WI38 (cell line): ENCODE results near the gene PTPN13.

ENCODE experiments used
- H3K4me3 ChIP-seq: 2 replicates; pipeline ENCODE4 v1.5.1; 2011; ENCODE audit warnings: low read depth, mild to moderate bottlenecking, control low read depth, low read length
- TF ChIP-seq, protein P1 (sequence below): IDR thresholded peaks from 2 replicates; pipeline ENCODE4 v1.5.1; 2012; ENCODE audit warnings: low read depth, mild to moderate bottlenecking, control low read depth, low read length

Gene PTPN13

DNA sequence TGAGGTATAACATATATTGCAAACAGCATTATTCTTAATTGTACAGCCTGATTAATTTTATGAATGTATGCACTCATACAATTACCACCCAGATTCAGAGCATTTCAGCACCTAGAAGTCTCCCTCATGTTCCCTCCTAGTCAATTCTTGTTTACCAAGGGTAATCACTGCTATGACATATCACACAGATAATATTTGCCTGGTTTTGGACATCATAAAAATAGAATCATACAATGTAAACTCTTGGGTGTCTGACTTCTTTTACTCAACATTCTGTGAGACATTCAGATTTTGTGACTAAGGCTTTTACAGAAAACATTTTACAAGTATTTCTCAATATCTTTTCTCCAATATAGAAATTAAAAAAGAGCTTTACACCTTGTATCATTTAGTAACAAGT is 66.9 kb downstream of the PTPN13 start:
- TF ChIP-seq, protein P1, sequence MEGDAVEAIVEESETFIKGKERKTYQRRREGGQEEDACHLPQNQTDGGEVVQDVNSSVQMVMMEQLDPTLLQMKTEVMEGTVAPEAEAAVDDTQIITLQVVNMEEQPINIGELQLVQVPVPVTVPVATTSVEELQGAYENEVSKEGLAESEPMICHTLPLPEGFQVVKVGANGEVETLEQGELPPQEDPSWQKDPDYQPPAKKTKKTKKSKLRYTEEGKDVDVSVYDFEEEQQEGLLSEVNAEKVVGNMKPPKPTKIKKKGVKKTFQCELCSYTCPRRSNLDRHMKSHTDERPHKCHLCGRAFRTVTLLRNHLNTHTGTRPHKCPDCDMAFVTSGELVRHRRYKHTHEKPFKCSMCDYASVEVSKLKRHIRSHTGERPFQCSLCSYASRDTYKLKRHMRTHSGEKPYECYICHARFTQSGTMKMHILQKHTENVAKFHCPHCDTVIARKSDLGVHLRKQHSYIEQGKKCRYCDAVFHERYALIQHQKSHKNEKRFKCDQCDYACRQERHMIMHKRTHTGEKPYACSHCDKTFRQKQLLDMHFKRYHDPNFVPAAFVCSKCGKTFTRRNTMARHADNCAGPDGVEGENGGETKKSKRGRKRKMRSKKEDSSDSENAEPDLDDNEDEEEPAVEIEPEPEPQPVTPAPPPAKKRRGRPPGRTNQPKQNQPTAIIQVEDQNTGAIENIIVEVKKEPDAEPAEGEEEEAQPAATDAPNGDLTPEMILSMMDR = no peak
- no peak overlapping the region for H3K4me3 ChIP-seq

DNA sequence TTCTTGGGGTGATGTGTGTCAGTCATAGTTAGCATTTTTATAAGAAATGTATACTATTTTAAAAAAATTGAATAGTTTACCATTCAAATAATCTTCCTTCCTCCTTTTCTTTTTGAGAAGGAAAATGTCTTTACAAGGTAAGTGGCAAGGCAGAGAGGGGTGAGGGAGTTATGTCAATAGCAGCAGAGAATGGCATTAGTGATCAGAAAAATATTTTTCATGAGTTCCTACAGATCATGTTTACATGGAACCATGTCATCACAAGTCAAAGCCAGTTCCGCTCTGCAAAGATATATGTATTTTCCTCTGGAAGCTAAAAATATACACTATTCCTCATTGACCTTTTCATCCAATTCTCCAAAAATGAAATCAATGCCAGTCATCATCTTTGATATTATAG is 67.3 kb downstream of the PTPN13 start:
- TF ChIP-seq, protein P1 = no peak

DNA sequence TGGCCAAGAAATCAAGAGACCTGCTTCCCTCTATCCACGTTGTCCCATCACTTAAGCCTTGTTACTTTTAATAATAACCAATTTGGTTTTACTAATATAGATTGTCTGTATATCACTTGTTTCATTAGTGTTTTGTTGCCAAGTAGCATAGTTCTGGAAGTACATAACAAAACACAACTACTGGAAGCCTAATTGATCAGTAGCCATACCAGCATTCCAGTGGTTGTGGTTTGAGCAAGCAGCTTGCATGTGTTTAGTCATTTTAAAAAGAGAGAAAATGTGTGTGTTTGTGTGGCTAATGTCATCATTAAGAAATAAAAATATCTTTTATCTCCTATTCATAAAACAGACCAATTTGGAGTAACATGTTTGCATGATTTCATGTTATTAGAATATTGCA is 70.8 kb downstream of the PTPN13 start:
- H3K4me3 ChIP-seq = no peak overlapping the region
- TF ChIP-seq, protein P1 = no peak

More for the DNA sequence above, 67.3 kb downstream of the PTPN13 start:
- no peak overlapping the region for H3K4me3 ChIP-seq

GRCh38 chr4:86670298-86670697 is 76.2 kb downstream of the PTPN13 start:
- TF ChIP-seq, protein P1 = no peak
- no peak overlapping the region for H3K4me3 ChIP-seq

DNA sequence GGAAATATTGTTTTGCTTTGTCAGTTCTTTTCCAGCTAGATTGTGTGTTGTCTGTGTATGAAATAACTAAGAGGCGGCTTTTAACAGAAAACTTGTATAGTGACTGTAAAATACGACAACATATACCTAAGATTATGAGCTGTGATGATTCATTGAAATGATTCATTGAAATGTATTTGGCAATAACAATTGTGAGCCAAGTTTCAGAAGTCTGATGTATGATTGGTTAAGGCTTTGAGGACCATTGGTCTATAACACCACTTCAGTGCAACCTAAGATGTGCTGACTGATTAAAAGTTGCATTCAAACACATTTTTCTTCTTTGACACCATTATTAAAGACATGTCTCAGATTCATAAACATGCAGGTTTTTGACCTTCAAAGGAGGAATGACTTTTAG is 76.6 kb downstream of the PTPN13 start:
- TF ChIP-seq, protein P1 = no peak
- H3K4me3 ChIP-seq = no peak overlapping the region

- no peak overlapping the region for H3K4me3 ChIP-seq
- TF ChIP-seq, protein P1 = no peak
Measured at GRCh38 chr4:86675548-86675947, 81.4 kb downstream of the PTPN13 start.

GRCh38 chr4:86678796-86679195 is 84.7 kb downstream of the PTPN13 start:
- TF ChIP-seq, protein P1 = no peak
- H3K4me3 ChIP-seq = no peak overlapping the region
